Trophoblast cell (in vitro differentiated cells and primary cell): Measurements from ENCODE around the gene C1orf198.

Experiments used
- DNase-seq, 2 donors: peaks; one replicate each; pipeline ENCODE4 v3.0.0-alpha.2; 2016
- H2AFZ ChIP-seq: 2 replicates; pipeline ENCODE4 v1.6.1; 2013; ENCODE audit warnings: low read length, moderate library complexity, mild to moderate bottlenecking; ENCODE audit not compliant: insufficient read depth, poor library complexity
- H2AK5ac ChIP-seq: 2 replicates; pipeline ENCODE4 v1.6.1; 2013; ENCODE audit warnings: mild to moderate bottlenecking, low read length
- H2BK120ac ChIP-seq: 2 replicates; pipeline ENCODE4 v1.6.1; 2013; ENCODE audit warnings: low read length, mild to moderate bottlenecking, moderate library complexity; ENCODE audit not compliant: insufficient read depth, poor library complexity
- H2BK12ac ChIP-seq: 2 replicates; pipeline ENCODE4 v1.6.1; 2013; ENCODE audit warnings: mild to moderate bottlenecking, low read length, moderate library complexity
- H2BK5ac ChIP-seq: 2 replicates; pipeline ENCODE4 v1.6.1; 2013; ENCODE audit warnings: low read length, low read depth, moderate library complexity, mild to moderate bottlenecking; ENCODE audit not compliant: poor library complexity
- H3K14ac ChIP-seq: 2 replicates; pipeline ENCODE4 v1.6.1; 2013; ENCODE audit warnings: mild to moderate bottlenecking, low read length
- H3K18ac ChIP-seq: 2 replicates; pipeline ENCODE4 v1.6.1; 2013; ENCODE audit warnings: mild to moderate bottlenecking, low read length
- H3K23ac ChIP-seq: 2 replicates; pipeline ENCODE4 v1.6.1; 2013; ENCODE audit warnings: low read length
- H3K27ac ChIP-seq: 2 replicates; pipeline ENCODE4 v1.5.1; 2013; ENCODE audit warnings: low read depth, mild to moderate bottlenecking, inconsistent platforms, low read length, moderate library complexity
- H3K27me3 ChIP-seq: 2 replicates; pipeline ENCODE4 v1.6.1; 2013; ENCODE audit warnings: inconsistent platforms, mild to moderate bottlenecking, low read length, moderate library complexity; ENCODE audit not compliant: insufficient read depth
- H3K36me3 ChIP-seq, 2 experiments: 1 replicate in 1 of 2; 2 replicates in 1 of 2; pipeline ENCODE4 v1.6.1; 2013; ENCODE audit warnings: low read length in 2 of 2, mild to moderate bottlenecking in 2 of 2, moderate library complexity in 1 of 2; ENCODE audit not compliant: insufficient read depth in 2 of 2, control insufficient read depth in 1 of 2
- H3K4ac ChIP-seq: 2 replicates; pipeline ENCODE4 v1.6.1; 2013; ENCODE audit warnings: low read depth, mild to moderate bottlenecking, low read length, moderate library complexity
- H3K4me1 ChIP-seq, 2 experiments: 1 replicate in 1 of 2; 2 replicates in 1 of 2; pipeline ENCODE4 v1.6.1; 2013; ENCODE audit warnings: low read length in 2 of 2, mild to moderate bottlenecking in 2 of 2, moderate library complexity in 1 of 2; ENCODE audit not compliant: insufficient read depth in 2 of 2, control insufficient read depth in 1 of 2
- H3K4me2 ChIP-seq: 2 replicates; pipeline ENCODE4 v1.6.1; 2013; ENCODE audit warnings: inconsistent platforms, mild to moderate bottlenecking, low read length, moderate library complexity
- H3K4me3 ChIP-seq: 2 replicates; pipeline ENCODE4 v1.5.1; 2013; ENCODE audit warnings: mild to moderate bottlenecking, low read depth, low read length, inconsistent platforms
- H3K79me1 ChIP-seq: one replicate; pipeline ENCODE4 v1.6.1; 2013; ENCODE audit warnings: low read length
- H3K79me2 ChIP-seq: 2 replicates; pipeline ENCODE4 v1.6.1; 2013; ENCODE audit warnings: low read length, mild to moderate bottlenecking; ENCODE audit not compliant: control insufficient read depth, insufficient read depth, poor library complexity
- H3K9ac ChIP-seq: 2 replicates; pipeline ENCODE4 v1.6.1; 2013; ENCODE audit warnings: mild to moderate bottlenecking, low read length
- H3K9me3 ChIP-seq: 2 replicates; pipeline ENCODE4 v1.6.1; 2013; ENCODE audit warnings: low read depth, mild to moderate bottlenecking, control low read depth, inconsistent platforms, low read length; ENCODE audit not compliant: insufficient read depth
- H4K12ac ChIP-seq: 2 replicates; pipeline ENCODE4 v1.6.1; 2013; ENCODE audit warnings: low read depth, mild to moderate bottlenecking, low read length, moderate library complexity
- H4K8ac ChIP-seq: 2 replicates; pipeline ENCODE4 v1.6.1; 2013; ENCODE audit warnings: low read depth, mild to moderate bottlenecking, low read length, moderate library complexity
- H4K91ac ChIP-seq: one replicate; pipeline ENCODE4 v1.6.1; 2013; ENCODE audit warnings: low read depth, mild to moderate bottlenecking, low read length, moderate library complexity
- WGBS: extraction: QIAGEN DNeasy Blood & Tissue Kit; methylation state at CpG from one replicate; pipeline ENCODE4 v1.1.7; 2013; ENCODE audit warnings: missing lambda C conversion rate; ENCODE audit not compliant: insufficient read length, insufficient coverage; ENCODE audit errors: extremely low coverage; 5-methylcytosine and 5-hydroxymethylcytosine counted together

Gene C1orf198

DNA sequence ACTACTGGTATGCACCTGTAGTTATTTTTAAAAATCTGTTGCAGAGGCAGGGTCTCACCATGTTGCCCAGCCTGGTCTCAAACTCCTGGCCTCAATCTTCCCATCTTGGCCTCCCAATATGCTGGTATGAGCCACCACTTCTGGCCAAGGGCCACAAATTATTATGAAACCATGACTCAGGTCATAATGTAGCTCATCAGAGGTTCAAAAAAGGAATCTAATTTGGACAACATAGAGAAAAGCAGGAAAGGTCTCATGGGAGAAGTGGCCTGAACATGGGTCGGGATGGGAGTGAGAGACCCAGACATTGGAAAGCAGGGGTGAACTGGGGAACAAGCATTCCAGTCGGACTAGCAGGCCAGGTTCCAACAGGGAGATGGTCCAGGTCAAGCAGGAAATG, 45.2 kb upstream of the C1orf198 start:
- Histone ChIP-seq H2BK5ac (no peak overlapping the region), H3K79me1 (no peaks in the 10 kb centered on the region), H3K79me2 (no peaks in the 10 kb centered on the region), H3K9me3 (no peaks in the 10 kb centered on the region), H3K27me3 (no peaks in the 10 kb centered on the region), H4K91ac (no peak overlapping the region), H4K8ac (no peak overlapping the region), H2AFZ (no peak overlapping the region), H3K36me3 (peaks cover 0 to 3% of the 10 kb centered on the region in 2 experiments), H3K14ac (no peak overlapping the region), H2BK120ac (no peak overlapping the region), H3K9ac (no peak overlapping the region), H3K4ac (no peak overlapping the region), H3K27ac (no peak overlapping the region), H3K4me2 (no peak overlapping the region), H2AK5ac (no peak overlapping the region), H3K4me3 (no peak overlapping the region), H2BK12ac (no peak overlapping the region), H3K23ac (no peak overlapping the region), H3K18ac (no peak overlapping the region), H4K12ac (no peak overlapping the region), H3K4me1 (peaks cover 6% of the 10 kb centered on the region in 2 experiments)
- DNase-seq = no peak
- no CpG with 5 or more reads among the region's 2 CpGs for WGBS

DNA sequence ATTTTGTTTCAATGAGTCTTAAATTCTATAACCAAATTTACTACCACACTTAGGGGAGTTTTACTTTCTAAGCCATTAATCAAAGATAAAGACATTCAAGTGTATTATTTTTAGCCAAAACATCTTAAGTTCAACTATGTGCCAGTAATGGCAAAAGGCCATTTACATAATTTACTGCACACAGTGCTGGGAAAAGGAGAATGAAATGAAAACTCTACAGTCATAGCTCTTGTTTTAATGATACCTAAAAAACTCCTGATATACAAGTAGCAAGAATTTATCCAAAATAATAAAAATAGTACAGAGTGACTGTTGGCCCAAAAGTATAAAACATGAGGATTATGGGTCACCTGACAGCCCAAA, 42.4 kb upstream of the C1orf198 start:
- Histone ChIP-seq H3K14ac (no peak overlapping the region), H4K8ac (no peak overlapping the region), H2BK12ac (no peak overlapping the region), H3K79me1 (peaks cover 1% of the 10 kb centered on the region), H3K79me2 (no peaks in the 10 kb centered on the region), H2BK120ac (no peak overlapping the region), H3K4me2 (no peak overlapping the region), H2AK5ac (no peak overlapping the region), H2AFZ (no peak overlapping the region), H2BK5ac (no peak overlapping the region), H3K18ac (no peak overlapping the region), H3K9ac (no peak overlapping the region), H3K23ac (no peak overlapping the region), H4K12ac (no peak overlapping the region), H3K4me3 (no peak overlapping the region), H3K36me3 (peaks cover 0 to 3% of the 10 kb centered on the region in 2 experiments), H3K27ac (no peak overlapping the region), H4K91ac (no peak overlapping the region), H3K9me3 (no peaks in the 10 kb centered on the region), H3K4me1 (peaks cover 7 to 8% of the 10 kb centered on the region in 2 experiments), H3K4ac (no peak overlapping the region), H3K27me3 (no peaks in the 10 kb centered on the region)
- DNase-seq = no peak

DNA sequence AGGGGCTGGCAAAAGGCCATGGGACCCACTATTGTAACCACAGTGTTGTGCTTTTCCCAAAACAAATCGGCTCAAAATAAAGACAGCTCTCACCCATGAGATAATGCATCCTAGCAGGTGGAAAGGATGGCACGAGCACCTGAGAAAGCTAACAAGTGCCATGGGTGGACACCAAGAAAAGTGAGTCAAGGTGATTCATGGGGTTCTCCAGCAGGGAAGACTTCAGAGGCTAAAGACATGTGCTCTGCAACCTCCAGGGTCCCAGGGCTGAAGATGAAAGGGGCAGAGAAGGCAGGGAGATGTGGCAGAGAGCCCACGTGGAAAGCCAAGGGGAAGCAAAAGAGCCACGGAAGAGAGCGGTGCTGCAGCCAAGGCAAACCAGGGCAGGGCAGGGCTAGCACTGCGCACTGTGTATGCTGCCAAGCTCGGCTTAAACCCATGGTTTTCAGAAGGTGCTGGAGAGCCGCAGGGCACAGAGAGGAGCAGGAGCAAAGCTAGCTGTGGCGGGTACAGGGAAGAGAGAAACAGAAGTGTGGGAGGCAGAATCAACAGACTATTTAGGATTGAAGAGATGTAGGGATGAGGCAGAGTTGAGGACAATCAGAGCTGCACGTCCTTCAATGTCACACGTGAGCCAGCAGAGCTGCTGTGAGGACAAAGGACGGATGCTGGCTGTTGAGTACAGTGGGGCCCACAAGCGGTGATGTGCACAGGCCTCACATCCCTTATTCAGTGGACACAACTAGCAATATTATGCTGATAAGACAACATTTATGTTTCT, 41.8 kb upstream of the C1orf198 start:
- no CpG with 5 or more reads among the region's 13 CpGs for WGBS
- Histone ChIP-seq H4K12ac (no peak overlapping the region), H3K9ac (no peak overlapping the region), H3K79me2 (no peaks in the 10 kb centered on the region), H2BK12ac (peak overlapping the region; percentile 68), H2BK120ac (no peak overlapping the region), H3K14ac (no peak overlapping the region), H3K23ac (no peak overlapping the region), H2AFZ (no peak overlapping the region), H3K9me3 (no peaks in the 10 kb centered on the region), H3K36me3 (peaks cover 0 to 3% of the 10 kb centered on the region in 2 experiments), H4K91ac (no peak overlapping the region), H4K8ac (no peak overlapping the region), H3K27me3 (no peaks in the 10 kb centered on the region), H3K27ac (no peak overlapping the region), H2AK5ac (no peak overlapping the region), H3K4ac (no peak overlapping the region), H2BK5ac (no peak overlapping the region), H3K79me1 (peaks cover 4% of the 10 kb centered on the region), H3K4me2 (no peak overlapping the region), H3K4me3 (no peak overlapping the region), H3K4me1 (peaks cover 9 to 11% of the 10 kb centered on the region in 2 experiments), H3K18ac (no peak overlapping the region)
- no peak for DNase-seq

DNA sequence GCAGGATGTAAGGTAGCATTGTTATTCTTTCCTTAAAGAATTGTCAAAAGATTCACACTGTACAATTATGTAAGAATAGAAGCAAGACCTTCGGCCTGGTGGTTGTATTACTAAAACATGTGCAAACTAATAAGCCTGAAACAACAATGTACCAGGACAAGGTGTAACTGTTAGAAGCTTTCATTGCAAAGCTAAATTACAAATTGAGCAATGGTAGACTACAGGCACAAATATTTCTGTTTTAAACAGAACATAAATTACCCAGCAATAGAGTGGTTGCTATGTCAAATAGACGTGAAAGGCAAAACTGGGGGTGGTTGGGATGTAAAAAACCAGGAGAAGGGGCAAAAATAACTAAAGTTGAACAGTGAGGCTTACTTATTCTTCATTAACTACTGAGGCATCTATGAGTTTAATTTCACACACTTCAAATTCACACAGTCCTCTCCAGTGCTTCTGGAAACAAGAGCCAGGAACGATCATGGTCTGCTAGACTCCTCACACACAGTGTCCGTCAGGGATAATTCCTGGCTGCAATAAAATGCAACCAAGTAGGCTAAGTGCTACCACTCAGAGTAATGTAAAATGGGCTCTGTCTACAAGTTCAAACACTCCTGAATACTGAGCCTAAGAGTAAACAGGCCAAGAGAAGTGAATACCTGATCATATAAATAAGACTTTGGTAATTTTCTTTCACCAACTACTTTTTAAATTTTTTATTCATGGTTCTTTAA, 39.3 kb upstream of the C1orf198 start:
- Histone ChIP-seq H2BK12ac (no peak overlapping the region), H2BK5ac (no peak overlapping the region), H4K12ac (no peak overlapping the region), H4K91ac (peak overlapping the region; percentile 31), H3K79me2 (no peaks in the 10 kb centered on the region), H2BK120ac (no peak overlapping the region), H3K4me3 (no peak overlapping the region), H3K4me1 (peaks cover 9% of the 10 kb centered on the region in 2 experiments), H3K4me2 (no peak overlapping the region), H3K14ac (no peak overlapping the region), H3K9ac (no peak overlapping the region), H2AFZ (no peak overlapping the region), H3K9me3 (no peaks in the 10 kb centered on the region), H3K23ac (no peak overlapping the region), H3K4ac (no peak overlapping the region), H3K79me1 (peaks cover 7% of the 10 kb centered on the region), H3K27ac (no peak overlapping the region), H4K8ac (no peak overlapping the region), H2AK5ac (no peak overlapping the region), H3K27me3 (no peaks in the 10 kb centered on the region), H3K18ac (no peak overlapping the region), H3K36me3 (peaks cover 0 to 3% of the 10 kb centered on the region in 2 experiments)
- no CpG with 5 or more reads among the region's 4 CpGs for WGBS
- DNase-seq = no peak
